Measurements from ENCODE around the gene SRP68. TPM values are rescaled to one million over a fixed set of nuclear protein-coding genes. Genes with fewer than 3 reads are reported as not detected.
"Not testable (repeated sequence)": the region's sequence is repeated elsewhere in the genome, so short reads cannot be mapped to it uniquely, and the experiment has no call there.

SRP68 gene
- total RNA-seq, 1 experiment from 2014 or later, result 18.4 TPM

DNA sequence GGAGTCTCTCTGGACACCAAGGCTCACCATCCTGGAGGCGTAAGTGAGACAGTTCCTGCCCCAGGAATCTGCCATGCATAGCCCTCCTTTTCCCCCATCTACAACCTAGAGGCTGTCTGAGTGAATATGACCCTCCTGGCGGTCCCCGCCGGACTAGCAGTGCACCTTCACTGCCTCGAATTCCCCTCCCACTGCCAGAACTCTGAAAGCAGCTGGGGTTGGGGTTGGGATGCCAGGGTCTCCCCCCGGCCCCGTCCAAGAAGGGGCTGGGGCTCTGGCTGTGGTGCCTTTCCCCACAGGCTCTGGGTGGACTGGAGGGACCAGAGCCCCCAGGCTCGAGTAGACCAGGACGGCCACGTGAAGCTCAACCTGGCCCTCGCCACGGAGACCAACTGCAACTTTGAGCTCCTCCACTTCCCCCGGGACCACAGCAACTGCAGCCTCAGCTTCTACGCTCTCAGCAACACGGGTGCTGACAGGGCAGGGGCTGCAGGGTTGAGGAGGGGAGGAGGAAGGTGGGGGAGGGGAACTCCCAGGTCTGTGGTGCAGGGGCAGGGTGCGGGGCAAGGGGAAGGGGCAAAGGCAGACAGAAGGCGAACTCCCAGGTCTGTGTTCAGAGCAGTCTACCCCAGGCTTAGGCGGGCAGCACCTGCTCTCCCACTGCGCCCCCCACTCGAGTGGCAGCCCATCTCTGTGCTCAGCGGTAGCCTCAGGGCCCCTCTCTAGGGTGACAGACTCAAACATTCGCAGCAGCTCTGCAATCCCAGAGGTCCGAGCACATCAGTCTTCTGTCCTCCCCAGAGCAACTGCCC is 7.8 kb upstream of the SRP68 start:
- Histone ChIP-seq H3K27me3 (ENCODE audit: low read length) (no peaks in the 10 kb centered on the region), H3K36me3 (ENCODE audit: insufficient read depth, low read length) (no peaks in the 10 kb centered on the region), H2AFZ (ENCODE audit: low read length) (no peak overlapping the region), H3K9me3 (ENCODE audit: low read length) (no peaks in the 10 kb centered on the region), H3K4me3 (ENCODE audit: low read length) (no peak overlapping the region), H3K79me2 (ENCODE audit: low read length) (no peaks in the 10 kb centered on the region), H3K9ac (ENCODE audit: low read length) (no peak overlapping the region), H3K27ac (ENCODE audit: low read length) (no peak overlapping the region), H4K20me1 (ENCODE audit: insufficient read depth, low read depth, low read length) (peaks cover 14% of the 10 kb centered on the region; the same call in 1 of the 2 replicates), H3K4me2 (ENCODE audit: low read depth, low read length, poor library complexity, severe bottlenecking) (no peak overlapping the region), H3K4me1 (ENCODE audit: low read length) (peaks cover 11% of the 10 kb centered on the region), H3K9me2 (replicated peaks; ENCODE audit: insufficient read depth, low read length) (no peaks in the 10 kb centered on the region)
- peak; percentile 61 for DNase-seq

DNA sequence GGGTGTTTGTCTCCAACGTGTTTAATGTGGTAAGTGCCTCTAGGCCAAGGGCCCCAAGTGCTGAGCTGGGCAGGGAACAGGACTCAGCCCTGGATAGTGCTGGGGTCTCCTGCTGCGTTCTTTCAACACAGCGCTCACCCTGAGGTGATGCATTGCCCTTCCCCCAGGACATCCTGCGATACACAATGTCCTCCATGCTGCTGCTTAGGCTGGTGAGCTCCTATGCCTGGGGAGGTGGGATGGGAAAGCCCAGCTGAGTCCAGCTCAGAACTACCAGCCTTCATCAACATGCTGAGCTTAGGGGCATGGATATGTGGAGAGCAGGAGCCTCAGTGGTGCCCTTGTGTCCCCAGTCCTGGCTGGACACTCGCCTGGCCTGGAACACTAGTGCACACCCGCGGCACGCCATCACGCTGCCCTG is 7.2 kb upstream of the SRP68 start:
- Histone ChIP-seq H3K27ac (ENCODE audit: low read length) (no peak overlapping the region), H3K4me2 (ENCODE audit: low read depth, low read length, poor library complexity, severe bottlenecking) (no peak overlapping the region), H3K9me2 (replicated peaks; ENCODE audit: insufficient read depth, low read length) (no peaks in the 10 kb centered on the region), H3K9ac (ENCODE audit: low read length) (no peak overlapping the region), H3K4me3 (ENCODE audit: low read length) (no peak overlapping the region), H3K4me1 (ENCODE audit: low read length) (peaks cover 11% of the 10 kb centered on the region), H4K20me1 (ENCODE audit: insufficient read depth, low read depth, low read length) (peaks cover 14% of the 10 kb centered on the region; the same call in 1 of the 2 replicates), H3K9me3 (ENCODE audit: low read length) (no peaks in the 10 kb centered on the region), H3K36me3 (ENCODE audit: insufficient read depth, low read length) (no peaks in the 10 kb centered on the region), H3K27me3 (ENCODE audit: low read length) (no peaks in the 10 kb centered on the region), H3K79me2 (ENCODE audit: low read length) (no peaks in the 10 kb centered on the region), H2AFZ (ENCODE audit: low read length) (no peak overlapping the region)
- DNase-seq, result no peak

GRCh38 chr17:76078860-76079534 is 6.7 kb upstream of the SRP68 start, which contains the start of gene ZACN:
Gene ZACN, plus strand, starts transcription at chr17:76079182. Its CDS starts 83 bp downstream, at chr17:76079265.
- no peak for DNase-seq
- Histone ChIP-seq H3K9ac (ENCODE audit: low read length) (no peak within 1 kb of the TSS), H3K79me2 (ENCODE audit: low read length) (no peaks in the 10 kb centered on the region), H3K4me3 (ENCODE audit: low read length) (no peak within 1 kb of the TSS), H3K27me3 (ENCODE audit: low read length) (no peaks in the 10 kb centered on the region), H3K9me2 (replicated peaks; ENCODE audit: insufficient read depth, low read length) (no peaks in the 10 kb centered on the region), H3K27ac (ENCODE audit: low read length) (no peak within 1 kb of the TSS), H3K4me2 (ENCODE audit: low read depth, low read length, poor library complexity, severe bottlenecking) (no peak within 1 kb of the TSS), H3K9me3 (ENCODE audit: low read length) (no peaks in the 10 kb centered on the region), H3K4me1 (ENCODE audit: low read length) (peaks cover 11% of the 10 kb centered on the region), H4K20me1 (ENCODE audit: insufficient read depth, low read depth, low read length) (peaks cover 14% of the 10 kb centered on the region; the same call in 1 of the 2 replicates), H3K36me3 (ENCODE audit: insufficient read depth, low read length) (no peaks in the 10 kb centered on the region), H2AFZ (ENCODE audit: low read length) (no peak within 1 kb of the TSS)

GRCh38 chr17:76078370-76078769 is 6.1 kb upstream of the SRP68 start:
- not testable (repeated sequence) for H3K27me3 ChIP-seq (ENCODE audit: low read length); H3K4me2 ChIP-seq (ENCODE audit: low read depth, low read length, poor library complexity, severe bottlenecking); H3K9me2 ChIP-seq (replicated peaks; ENCODE audit: insufficient read depth, low read length); H3K79me2 ChIP-seq (ENCODE audit: low read length); H3K36me3 ChIP-seq (ENCODE audit: insufficient read depth, low read length); H3K9me3 ChIP-seq (ENCODE audit: low read length); H3K9ac ChIP-seq (ENCODE audit: low read length); DNase-seq; H3K27ac ChIP-seq (ENCODE audit: low read length); H2AFZ ChIP-seq (ENCODE audit: low read length); H3K4me3 ChIP-seq (ENCODE audit: low read length)
- Histone ChIP-seq H4K20me1 (ENCODE audit: insufficient read depth, low read depth, low read length) (peaks cover 14% of the 10 kb centered on the region; the same call in 1 of the 2 replicates), H3K4me1 (ENCODE audit: low read length) (peaks cover 11% of the 10 kb centered on the region)

- Histone ChIP-seq H3K9ac (ENCODE audit: low read length) (no peak overlapping the region), H2AFZ (ENCODE audit: low read length) (no peak overlapping the region), H3K4me2 (ENCODE audit: low read depth, low read length, poor library complexity, severe bottlenecking) (no peak overlapping the region), H4K20me1 (ENCODE audit: insufficient read depth, low read depth, low read length) (peaks cover 14% of the 10 kb centered on the region; the same call in 1 of the 2 replicates), H3K79me2 (ENCODE audit: low read length) (no peaks in the 10 kb centered on the region), H3K4me3 (ENCODE audit: low read length) (no peak overlapping the region), H3K27ac (ENCODE audit: low read length) (no peak overlapping the region), H3K27me3 (ENCODE audit: low read length) (no peaks in the 10 kb centered on the region), H3K36me3 (ENCODE audit: insufficient read depth, low read length) (no peaks in the 10 kb centered on the region), H3K9me3 (ENCODE audit: low read length) (no peaks in the 10 kb centered on the region), H3K9me2 (replicated peaks; ENCODE audit: insufficient read depth, low read length) (no peaks in the 10 kb centered on the region), H3K4me1 (ENCODE audit: low read length) (peaks cover 16% of the 10 kb centered on the region)
- DNase-seq, result no peak
Observed at GRCh38 chr17:76077584-76078110, 5.3 kb upstream of the SRP68 start.

DNA sequence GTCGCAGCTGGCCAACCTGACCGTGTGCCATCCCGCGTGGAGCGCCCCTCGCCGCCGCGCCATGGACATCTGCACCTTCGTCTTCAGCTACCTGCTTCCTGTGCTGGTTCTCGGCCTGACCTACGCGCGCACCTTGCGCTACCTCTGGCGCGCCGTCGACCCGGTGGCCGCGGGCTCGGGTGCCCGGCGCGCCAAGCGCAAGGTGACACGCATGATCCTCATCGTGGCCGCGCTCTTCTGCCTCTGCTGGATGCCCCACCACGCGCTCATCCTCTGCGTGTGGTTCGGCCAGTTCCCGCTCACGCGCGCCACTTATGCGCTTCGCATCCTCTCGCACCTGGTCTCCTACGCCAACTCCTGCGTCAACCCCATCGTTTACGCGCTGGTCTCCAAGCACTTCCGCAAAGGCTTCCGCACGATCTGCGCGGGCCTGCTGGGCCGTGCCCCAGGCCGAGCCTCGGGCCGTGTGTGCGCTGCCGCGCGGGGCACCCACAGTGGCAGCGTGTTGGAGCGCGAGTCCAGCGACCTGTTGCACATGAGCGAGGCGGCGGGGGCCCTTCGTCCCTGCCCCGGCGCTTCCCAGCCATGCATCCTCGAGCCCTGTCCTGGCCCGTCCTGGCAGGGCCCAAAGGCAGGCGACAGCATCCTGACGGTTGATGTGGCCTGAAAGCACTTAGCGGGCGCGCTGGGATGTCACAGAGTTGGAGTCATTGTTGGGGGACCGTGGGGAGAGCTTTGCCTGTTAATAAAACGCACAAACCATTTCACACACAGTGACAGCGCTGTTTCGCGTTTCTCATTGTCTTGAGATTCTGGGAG is 4.7 kb upstream of the SRP68 start:
- Histone ChIP-seq H3K27ac (ENCODE audit: low read length) (no peak overlapping the region), H4K20me1 (ENCODE audit: insufficient read depth, low read depth, low read length) (peaks cover 15% of the 10 kb centered on the region), H3K36me3 (ENCODE audit: insufficient read depth, low read length) (no peaks in the 10 kb centered on the region), H3K4me2 (ENCODE audit: low read depth, low read length, poor library complexity, severe bottlenecking) (no peak overlapping the region), H3K79me2 (ENCODE audit: low read length) (peaks cover 1% of the 10 kb centered on the region; the same call in 1 of the 2 replicates), H3K27me3 (ENCODE audit: low read length) (no peaks in the 10 kb centered on the region), H3K9me3 (ENCODE audit: low read length) (no peaks in the 10 kb centered on the region), H3K4me1 (ENCODE audit: low read length) (peaks cover 18% of the 10 kb centered on the region), H3K4me3 (ENCODE audit: low read length) (no peak overlapping the region), H3K9me2 (replicated peaks; ENCODE audit: insufficient read depth, low read length) (no peaks in the 10 kb centered on the region), H3K9ac (ENCODE audit: low read length) (no peak overlapping the region), H2AFZ (ENCODE audit: low read length) (no peak overlapping the region)
- DNase-seq, result no peak

GRCh38 chr17:76076146-76076764 is 3.9 kb upstream of the SRP68 start:
- Histone ChIP-seq H3K4me2 (ENCODE audit: low read depth, low read length, poor library complexity, severe bottlenecking) (no peak overlapping the region), H3K27ac (ENCODE audit: low read length) (no peak overlapping the region), H3K9me2 (replicated peaks; ENCODE audit: insufficient read depth, low read length) (no peaks in the 10 kb centered on the region), H2AFZ (ENCODE audit: low read length) (no peak overlapping the region), H3K9me3 (ENCODE audit: low read length) (no peaks in the 10 kb centered on the region), H3K4me3 (ENCODE audit: low read length) (no peak overlapping the region), H3K36me3 (ENCODE audit: insufficient read depth, low read length) (no peaks in the 10 kb centered on the region), H3K9ac (ENCODE audit: low read length) (no peak overlapping the region), H3K79me2 (ENCODE audit: low read length) (peaks cover 4% of the 10 kb centered on the region; the same call in 1 of the 2 replicates), H4K20me1 (ENCODE audit: insufficient read depth, low read depth, low read length) (peaks cover 14% of the 10 kb centered on the region), H3K27me3 (ENCODE audit: low read length) (no peaks in the 10 kb centered on the region), H3K4me1 (ENCODE audit: low read length) (peaks cover 25% of the 10 kb centered on the region)
- no peak for DNase-seq

All from Karpas-422 (cell line).